Tibial artery (tissue), 4 donors: ENCODE measurements around the gene POLR1E.

Source experiments
- DNase-seq, 2 donors: peaks; one replicate each; pipeline ENCODE4 v3.0.0-alpha.2; 2019
- H3K27ac ChIP-seq, 2 donors: fragments of 200-600 bp; sonication (generic) in 1 of 2; 1 replicate in 1 of 2; 2 replicates in 1 of 2; pipeline ENCODE4 v1.5.1; 2018 to 2019; ENCODE audit warnings: mild to moderate bottlenecking in 1 of 2
- H3K27me3 ChIP-seq, 2 donors: fragments of 200-600 bp; sonication (generic) in 1 of 2; one replicate each; pipeline versions ENCODE4 v1.5.1 to v1.6.0; 2016 to 2019
- H3K36me3 ChIP-seq, 3 donors: fragments of 200-600 bp; sonication (generic) in 2 of 3; one replicate each; pipeline ENCODE4 v1.5.1; 2016 to 2019; ENCODE audit warnings: mild to moderate bottlenecking in 2 of 3
- H3K4me1 ChIP-seq, 4 donors: fragments of 200-600 bp; sonication (generic) in 2 of 4; 1 replicate in 3 of 4; 2 replicates in 1 of 4; pipeline ENCODE4 v1.5.1; 2016 to 2019
- H3K4me3 ChIP-seq, 2 donors: fragments of 200-600 bp; sonication (generic) in 1 of 2; 1 replicate in 1 of 2; 2 replicates in 1 of 2; pipeline ENCODE4 v1.5.1; 2018 to 2019; ENCODE audit warnings: mild to moderate bottlenecking in 2 of 2
- H3K9me3 ChIP-seq, 3 donors: fragments of 200-600 bp; sonication (generic) in 1 of 3; one replicate each; pipeline ENCODE4 v1.5.1; 2016 to 2019
- intact Hi-C: fragments of 100-400 bp; cut with DNase I; formaldehyde crosslinking; loops from one replicate; pipeline ENCODE4 v1.15.0; 2023; ENCODE audit warnings: low total_unique reads
- TF ChIP-seq, protein P1 (sequence below), 2 experiments: fragments of 200-600 bp in 1 of 2; fragments of 450-650 bp in 1 of 2; IDR thresholded peaks; one replicate each; pipeline ENCODE4 v1.5.1; 2017 to 2019; ENCODE audit warnings: antibody characterized with exemption in 2 of 2, mild to moderate bottlenecking in 1 of 2, moderate library complexity in 1 of 2

POLR1E gene

DNA sequence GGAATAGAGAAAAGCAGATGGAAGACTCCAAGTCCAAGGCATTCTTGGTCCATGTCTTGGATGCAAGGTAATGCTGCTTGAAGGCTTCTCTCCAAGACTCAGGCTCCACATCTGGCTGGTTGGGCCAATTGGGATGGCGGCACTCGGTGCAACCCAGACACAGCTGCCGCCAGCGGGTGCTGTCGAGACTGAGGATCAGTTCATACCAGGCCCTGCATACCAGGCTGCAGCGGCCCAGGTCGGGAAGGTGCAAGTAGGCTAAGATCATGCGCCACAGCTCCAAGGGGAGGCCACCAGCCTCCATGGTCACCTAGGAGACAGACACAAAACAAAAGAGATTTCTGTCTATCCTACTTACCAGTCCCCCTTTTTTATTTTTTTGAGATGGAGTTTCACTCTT is 55.7 kb downstream of the POLR1E start:
- Histone ChIP-seq H3K27ac (no peak overlapping the region), H3K36me3 (peaks cover 9 to 32% (median 26%) of the 10 kb centered on the region in 3 donors), H3K27me3 (no peaks in the 10 kb centered on the region), H3K4me1 (peaks cover 0 to 12% (median 0%) of the 10 kb centered on the region in 4 donors), H3K9me3 (no peaks in the 10 kb centered on the region), H3K4me3 (no peak overlapping the region)
- intact Hi-C loops = no loop called here
- TF ChIP-seq, protein P1, sequence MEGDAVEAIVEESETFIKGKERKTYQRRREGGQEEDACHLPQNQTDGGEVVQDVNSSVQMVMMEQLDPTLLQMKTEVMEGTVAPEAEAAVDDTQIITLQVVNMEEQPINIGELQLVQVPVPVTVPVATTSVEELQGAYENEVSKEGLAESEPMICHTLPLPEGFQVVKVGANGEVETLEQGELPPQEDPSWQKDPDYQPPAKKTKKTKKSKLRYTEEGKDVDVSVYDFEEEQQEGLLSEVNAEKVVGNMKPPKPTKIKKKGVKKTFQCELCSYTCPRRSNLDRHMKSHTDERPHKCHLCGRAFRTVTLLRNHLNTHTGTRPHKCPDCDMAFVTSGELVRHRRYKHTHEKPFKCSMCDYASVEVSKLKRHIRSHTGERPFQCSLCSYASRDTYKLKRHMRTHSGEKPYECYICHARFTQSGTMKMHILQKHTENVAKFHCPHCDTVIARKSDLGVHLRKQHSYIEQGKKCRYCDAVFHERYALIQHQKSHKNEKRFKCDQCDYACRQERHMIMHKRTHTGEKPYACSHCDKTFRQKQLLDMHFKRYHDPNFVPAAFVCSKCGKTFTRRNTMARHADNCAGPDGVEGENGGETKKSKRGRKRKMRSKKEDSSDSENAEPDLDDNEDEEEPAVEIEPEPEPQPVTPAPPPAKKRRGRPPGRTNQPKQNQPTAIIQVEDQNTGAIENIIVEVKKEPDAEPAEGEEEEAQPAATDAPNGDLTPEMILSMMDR (IDR thresholded peaks at IDR 0.05) = no peak
- no peak for DNase-seq

DNA sequence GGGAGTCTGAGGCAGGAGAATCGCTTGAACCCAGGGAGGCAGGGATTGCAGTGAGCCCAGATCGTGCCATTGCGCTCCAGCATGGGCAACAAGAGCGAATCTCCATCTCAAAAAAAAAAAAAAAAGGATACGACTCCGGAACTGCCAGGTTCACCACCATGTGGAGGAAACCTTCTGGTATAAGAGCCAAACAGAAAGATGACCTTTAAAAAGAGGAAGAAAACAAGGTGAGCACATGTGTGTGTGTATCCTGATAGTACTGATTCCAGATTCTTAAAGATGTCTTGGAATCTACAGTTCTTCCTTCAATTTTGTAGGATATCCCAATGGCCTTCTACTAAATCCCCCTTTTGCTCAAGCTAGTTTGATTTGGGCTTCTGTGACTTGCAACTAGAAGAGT is 56.7 kb downstream of the POLR1E start:
- TF ChIP-seq, protein P1 (IDR thresholded peaks at IDR 0.05) = no peak
- no peak for DNase-seq
- Histone ChIP-seq H3K27me3 (no peaks in the 10 kb centered on the region), H3K27ac (no peak overlapping the region), H3K4me1 (peaks cover 0 to 12% (median 0%) of the 10 kb centered on the region in 4 donors), H3K9me3 (no peaks in the 10 kb centered on the region), H3K4me3 (no peak overlapping the region), H3K36me3 (peaks cover 3 to 22% (median 15%) of the 10 kb centered on the region in 3 donors)
- intact Hi-C loops = no loop called here

DNA sequence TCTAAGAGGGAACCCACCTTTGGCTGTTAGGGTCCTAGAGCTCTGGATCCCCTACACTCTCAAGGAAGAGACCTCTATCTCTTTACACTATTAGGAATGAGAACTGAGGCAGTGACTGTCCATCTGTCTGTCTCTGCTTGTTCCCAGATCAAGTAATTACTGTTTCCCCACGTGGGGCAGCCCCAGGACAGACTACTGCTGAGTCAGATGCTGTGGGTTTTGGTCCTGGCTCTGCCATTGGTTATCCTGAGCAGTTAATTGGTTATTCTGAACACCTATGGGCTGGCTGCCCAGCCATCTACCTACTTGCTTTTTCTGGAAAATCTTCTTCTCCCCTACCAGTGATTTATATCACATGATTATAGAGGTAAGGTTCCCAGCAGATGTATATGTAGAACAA is 57.1 kb downstream of the POLR1E start:
- H3K4me3 ChIP-seq = no peak overlapping the region
- intact Hi-C loops = no loop called here
- TF ChIP-seq, protein P1 (IDR thresholded peaks at IDR 0.05) = no peak
- no peak overlapping the region for H3K27ac ChIP-seq
- no peaks in the 10 kb centered on the region for H3K9me3 ChIP-seq
- H3K36me3 ChIP-seq = peaks cover 0 to 17% (median 15%) of the 10 kb centered on the region in 3 donors
- peaks cover 0 to 12% (median 0%) of the 10 kb centered on the region in 4 donors for H3K4me1 ChIP-seq
- no peaks in the 10 kb centered on the region for H3K27me3 ChIP-seq
- DNase-seq = no peak

DNA sequence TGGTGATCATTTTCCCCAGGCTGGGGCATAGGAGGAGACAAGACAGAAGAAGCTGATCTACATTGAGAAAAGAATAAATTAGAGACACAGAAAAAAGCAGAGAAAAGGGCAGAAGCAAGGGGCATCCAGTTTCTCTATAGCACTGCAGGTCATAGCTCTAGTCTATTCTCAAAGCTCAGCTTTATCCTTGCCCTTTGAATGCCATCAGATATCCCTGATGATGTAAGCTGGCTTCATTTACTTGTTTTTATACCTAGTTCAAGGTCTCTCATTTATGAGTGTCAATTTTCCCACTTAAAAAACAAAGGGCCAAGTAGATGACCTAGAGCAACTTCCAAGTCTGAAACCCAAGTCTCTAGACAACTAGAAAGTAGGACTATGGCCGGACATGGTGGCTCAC is 57.7 kb downstream of the POLR1E start:
- TF ChIP-seq, protein P1 (IDR thresholded peaks at IDR 0.05) = no peak
- H3K9me3 ChIP-seq = no peaks in the 10 kb centered on the region
- intact Hi-C loops = no loop called here
- H3K4me3 ChIP-seq = no peak overlapping the region
- H3K27me3 ChIP-seq = no peaks in the 10 kb centered on the region
- no peak overlapping the region for H3K27ac ChIP-seq
- peaks cover 0 to 12% (median 0%) of the 10 kb centered on the region in 4 donors for H3K4me1 ChIP-seq
- DNase-seq = no peak
- H3K36me3 ChIP-seq = peaks cover 0 to 15% (median 12%) of the 10 kb centered on the region in 3 donors

DNA sequence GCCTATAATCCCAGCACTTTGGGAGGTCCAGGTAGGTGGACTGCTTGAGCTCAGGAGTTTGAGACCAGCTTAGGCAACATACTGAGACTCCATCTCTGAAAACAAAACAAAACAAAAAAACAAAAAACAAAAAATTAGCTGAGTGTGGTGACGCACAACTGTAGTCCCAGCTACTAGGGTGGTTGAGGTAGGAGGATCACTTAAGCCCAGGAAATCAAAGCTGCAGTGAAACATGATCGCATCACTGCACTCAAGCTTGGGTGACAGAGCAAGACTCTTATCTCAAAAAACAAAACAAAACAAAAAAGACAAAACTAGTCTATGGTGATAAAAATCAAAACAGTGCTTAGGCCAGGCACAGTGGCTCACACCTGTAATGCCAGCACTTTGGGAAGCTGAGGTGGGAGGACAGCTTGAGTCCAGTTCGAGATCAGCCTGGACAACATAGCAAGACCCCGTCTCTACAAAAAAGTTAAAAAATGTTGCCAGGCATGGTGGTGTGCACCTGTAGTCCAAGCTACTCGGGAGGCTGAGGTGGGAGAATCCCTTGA is 61.7 kb downstream of the POLR1E start:
- intact Hi-C loops = no loop called here
- Histone ChIP-seq H3K4me3 (no peak overlapping the region), H3K9me3 (no peaks in the 10 kb centered on the region), H3K4me1 (no peaks in the 10 kb centered on the region), H3K36me3 (no peaks in the 10 kb centered on the region), H3K27ac (no peak overlapping the region), H3K27me3 (no peaks in the 10 kb centered on the region)
- TF ChIP-seq, protein P1 (IDR thresholded peaks at IDR 0.05) = no peak
- DNase-seq = no peak

DNA sequence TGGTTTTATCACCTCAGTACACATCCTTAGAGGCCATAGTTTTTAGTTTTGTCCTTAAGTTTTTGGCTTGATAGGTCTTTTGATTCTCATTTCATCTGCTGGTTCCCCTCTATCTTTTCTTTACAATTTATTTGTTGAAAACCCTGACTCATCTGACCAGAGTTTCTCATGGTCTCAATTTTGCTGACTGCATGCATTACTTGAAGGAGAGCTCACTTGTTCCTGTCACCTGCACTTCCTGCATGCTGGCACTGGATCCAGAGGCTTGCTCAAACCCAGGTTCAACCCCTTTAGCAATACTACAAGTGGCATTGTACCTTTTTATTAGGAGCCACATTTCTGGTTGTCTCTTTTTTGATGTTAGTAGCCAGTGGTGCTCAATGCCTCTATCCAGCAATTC is 63.8 kb downstream of the POLR1E start:
- no peaks in the 10 kb centered on the region for H3K9me3 ChIP-seq
- H3K27me3 ChIP-seq = no peaks in the 10 kb centered on the region
- H3K4me3 ChIP-seq = no peak overlapping the region
- H3K36me3 ChIP-seq = no peaks in the 10 kb centered on the region
- H3K27ac ChIP-seq = no peak overlapping the region
- no peak for DNase-seq
- no peaks in the 10 kb centered on the region for H3K4me1 ChIP-seq
- TF ChIP-seq, protein P1 (IDR thresholded peaks at IDR 0.05) = no peak
- intact Hi-C loops = no loop called here
